GM18508 (cell line): ENCODE measurements around the gene TEKT3.

Experiments used
- ATAC-seq: cut with Tn5 transposase; IDR thresholded peaks from one replicate; pipeline ENCODE4 v1.9.1; 2021; ENCODE audit warnings: moderate number of reproducible peaks; ENCODE audit not compliant: insufficient read depth, unreplicated experiment

The TEKT3 gene

GRCh38 chr17:15298176-15298575, 43.2 kb downstream of the TEKT3 start:
- ATAC-seq, result no peak

GRCh38 chr17:15293558-15293957, 47.8 kb downstream of the TEKT3 start:
- no peak for ATAC-seq

- no peak for ATAC-seq
Observed at GRCh38 chr17:15291674-15292361, 49.6 kb downstream of the TEKT3 start.

- no peak for ATAC-seq
Observed at GRCh38 chr17:15290605-15291004, 50.8 kb downstream of the TEKT3 start.

GRCh38 chr17:15289285-15290183, 51.9 kb downstream of the TEKT3 start:
- no peak for ATAC-seq

- ATAC-seq, result no peak
Observed at GRCh38 chr17:15288859-15289258, 52.5 kb downstream of the TEKT3 start.

- ATAC-seq, result no peak
Observed at GRCh38 chr17:15287538-15288267, 53.7 kb downstream of the TEKT3 start.

GRCh38 chr17:15285466-15285865, 55.9 kb downstream of the TEKT3 start:
- no peak for ATAC-seq

- no peak for ATAC-seq
Observed at GRCh38 chr17:15284537-15284936, 56.9 kb downstream of the TEKT3 start.

- no peak for ATAC-seq
Observed at GRCh38 chr17:15284107-15284506, 57.3 kb downstream of the TEKT3 start.

- no peak for ATAC-seq
Observed at GRCh38 chr17:15281909-15282308, 59.5 kb downstream of the TEKT3 start.

GRCh38 chr17:15278924-15279477, 62.4 kb downstream of the TEKT3 start:
- ATAC-seq, result no peak

GRCh38 chr17:15278380-15278779, 63.0 kb downstream of the TEKT3 start:
- no peak for ATAC-seq

GRCh38 chr17:15274017-15274416, 67.4 kb downstream of the TEKT3 start:
- no peak for ATAC-seq

GRCh38 chr17:15273141-15273793, 68.1 kb downstream of the TEKT3 start:
- ATAC-seq, result no peak

- ATAC-seq, result no peak
Observed at GRCh38 chr17:15271741-15272140, 69.7 kb downstream of the TEKT3 start.

- ATAC-seq, result no peak
Observed at GRCh38 chr17:15270628-15271381, 70.6 kb downstream of the TEKT3 start.

GRCh38 chr17:15269780-15270089, 71.7 kb downstream of the TEKT3 start:
- ATAC-seq, result no peak

GRCh38 chr17:15269087-15269779, 72.2 kb downstream of the TEKT3 start:
- no peak for ATAC-seq
